NOMO-1 treated with dmso at 0.1 percent for 144 hours (cell line): ENCODE results near the gene TMUB2.

ENCODE experiments used
- DNase-seq: peaks from one replicate; lab custom pipeline; 2025; ENCODE audit not compliant: unreplicated experiment; lab: John Stamatoyannopoulos, UW

The TMUB2 gene

GRCh38 chr17:44202756-44203155 is 16.0 kb downstream of the TMUB2 start:
- DNase-seq: no peak

- DNase-seq: peak; percentile 90
Observed at GRCh38 chr17:44203731-44204440, 17.1 kb downstream of the TMUB2 start.

GRCh38 chr17:44204441-44204882 is 17.7 kb downstream of the TMUB2 start:
- no peak for DNase-seq

- DNase-seq: no peak
Observed at GRCh38 chr17:44205962-44206824, 19.4 kb downstream of the TMUB2 start.

- no peak for DNase-seq
Observed at GRCh38 chr17:44206825-44207155, 20.0 kb downstream of the TMUB2 start.

- DNase-seq: no peak
Observed at GRCh38 chr17:44207319-44207718, 20.5 kb downstream of the TMUB2 start.

GRCh38 chr17:44207743-44208142 is 21.0 kb downstream of the TMUB2 start:
- DNase-seq: no peak

GRCh38 chr17:44209786-44210341 is 23.1 kb downstream of the TMUB2 start:
- DNase-seq: no peak

- peak; percentile 95 for DNase-seq
Observed at GRCh38 chr17:44210342-44211192, 23.8 kb downstream of the TMUB2 start.

- DNase-seq: no peak
Observed at GRCh38 chr17:44211281-44212265, 24.8 kb downstream of the TMUB2 start.

GRCh38 chr17:44212507-44213402 is 26.0 kb downstream of the TMUB2 start:
- DNase-seq: no peak

- no peak for DNase-seq
Observed at GRCh38 chr17:44213403-44214229, 26.8 kb downstream of the TMUB2 start.

GRCh38 chr17:44214230-44214494 is 27.4 kb downstream of the TMUB2 start:
- DNase-seq: no peak

GRCh38 chr17:44214896-44215295 is 28.1 kb downstream of the TMUB2 start:
- no peak for DNase-seq

GRCh38 chr17:44216173-44216572 is 29.4 kb downstream of the TMUB2 start:
- DNase-seq: no peak

GRCh38 chr17:44216694-44217093 is 29.9 kb downstream of the TMUB2 start:
- DNase-seq: no peak

GRCh38 chr17:44217738-44218343 is 31.1 kb downstream of the TMUB2 start:
- no peak for DNase-seq
